HepG2 (cell line): ENCODE measurements around the gene TBCD. TPM values are rescaled to one million over a fixed set of nuclear protein-coding genes. Genes with fewer than 3 reads are reported as not detected.

ENCODE experiments used
- ADNP ChIP-seq: sonication (generic); formaldehyde crosslinking; IDR thresholded peaks from 2 replicates; pipeline ENCODE4 v1.4.0; 2020; ENCODE audit warnings: missing genetic modification reagents
- ATF1 ChIP-seq: IDR thresholded peaks from 2 replicates; pipeline ENCODE4 v1.6.1; 2016; ENCODE audit warnings: mild to moderate bottlenecking, control low read depth
- CEBPG ChIP-seq: IDR thresholded peaks from 2 replicates; pipeline ENCODE4 v1.6.1; 2016
- EP300 ChIP-seq, 3 experiments: sonication (generic) in 1 of 3; formaldehyde crosslinking in 1 of 3; IDR thresholded peaks; 2 replicates each; pipeline versions ENCODE4 v1.5.1 to v1.6.1; 2011 to 2020; ENCODE audit warnings: low read depth in 2 of 3, low read length in 2 of 3, borderline replicate concordance in 1 of 3, improper control_type of control experiment in 1 of 3, mild to moderate bottlenecking in 1 of 3, missing genetic modification reagents in 1 of 3, moderate library complexity in 1 of 3
- ETV6 ChIP-seq: sonication (generic); formaldehyde crosslinking; conservative IDR thresholded peaks from 2 replicates; pipeline ENCODE4 v1.4.0; 2020; ENCODE audit warnings: missing genetic modification reagents
- GTF3A ChIP-seq: sonication (generic); formaldehyde crosslinking; conservative IDR thresholded peaks from 2 replicates; pipeline ENCODE4 v1.4.0; 2020; ENCODE audit warnings: mild to moderate bottlenecking, missing genetic modification reagents
- JARID2 ChIP-seq: sonication (generic); formaldehyde crosslinking; IDR thresholded peaks from 2 replicates; pipeline ENCODE4 v1.8.1; 2023; ENCODE audit warnings: missing genetic modification reagents, inconsistent platforms; ENCODE audit not compliant: insufficient replicate concordance
- MEIS1 ChIP-seq: sonication (generic); formaldehyde crosslinking; IDR thresholded peaks from 2 replicates; pipeline ENCODE4 v1.9.0; 2021; ENCODE audit warnings: mild to moderate bottlenecking, missing genetic modification reagents, moderate library complexity, borderline replicate concordance
- MIXL1 ChIP-seq: IDR thresholded peaks from 2 replicates; pipeline ENCODE4 v1.6.1; 2016
- MLXIP ChIP-seq: sonication (generic); formaldehyde crosslinking; IDR thresholded peaks from 2 replicates; pipeline ENCODE4 v1.9.0; 2021; ENCODE audit warnings: missing genetic modification reagents, borderline replicate concordance
- NRL ChIP-seq: sonication (generic); formaldehyde crosslinking; IDR thresholded peaks from 2 replicates; pipeline ENCODE4 v1.5.0; 2020; ENCODE audit warnings: missing genetic modification reagents, mild to moderate bottlenecking, moderate library complexity, borderline replicate concordance
- PHB2 ChIP-seq: fragments of 450-650 bp; IDR thresholded peaks from 2 replicates; pipeline ENCODE4 v1.6.1; 2018; ENCODE audit not compliant: partially characterized antibody
- PITX1 ChIP-seq: sonication (generic); formaldehyde crosslinking; IDR thresholded peaks from 2 replicates; pipeline ENCODE4 v1.5.1; 2020; ENCODE audit warnings: mild to moderate bottlenecking, missing genetic modification reagents
- PLSCR1 ChIP-seq: sonication (generic); formaldehyde crosslinking; IDR thresholded peaks from 2 replicates; pipeline ENCODE4 v1.5.0; 2020; ENCODE audit warnings: missing genetic modification reagents, mild to moderate bottlenecking, borderline replicate concordance
- POLR2G ChIP-seq: fragments of 200-400 bp; formaldehyde crosslinking; IDR thresholded peaks from 2 replicates; pipeline ENCODE4 v1.6.1; 2018; ENCODE audit warnings: mild to moderate bottlenecking, low read depth, low read length, moderate library complexity
- RXRA ChIP-seq: sonication (generic); formaldehyde crosslinking; IDR thresholded peaks from 2 replicates; pipeline ENCODE4 v1.5.1; 2020; ENCODE audit warnings: missing genetic modification reagents
- SMARCC2 ChIP-seq: fragments of 450-650 bp; IDR thresholded peaks from 2 replicates; pipeline ENCODE4 v1.6.1; 2017; ENCODE audit warnings: antibody characterized with exemption, mild to moderate bottlenecking
- ZBTB33 ChIP-seq: sonication (generic); formaldehyde crosslinking; IDR thresholded peaks from 2 replicates; pipeline ENCODE4 v1.4.0; 2020; ENCODE audit warnings: missing genetic modification reagents
- ZC3H4 ChIP-seq: sonication (generic); formaldehyde crosslinking; IDR thresholded peaks from 2 replicates; pipeline ENCODE4 v1.4.0; 2020; ENCODE audit warnings: missing genetic modification reagents, borderline replicate concordance
- ZEB1 ChIP-seq: IDR thresholded peaks from 2 replicates; pipeline ENCODE4 v1.6.1; 2012; ENCODE audit warnings: mild to moderate bottlenecking, low read depth, inconsistent platforms; ENCODE audit not compliant: insufficient replicate concordance
- ZNF17 ChIP-seq: sonication (generic); formaldehyde crosslinking; IDR thresholded peaks from 2 replicates; pipeline ENCODE4 v1.5.0; 2020; ENCODE audit warnings: mild to moderate bottlenecking, missing genetic modification reagents
- ZNF326 ChIP-seq: sonication (generic); formaldehyde crosslinking; IDR thresholded peaks from 2 replicates; pipeline ENCODE4 v1.4.0; 2020; ENCODE audit warnings: missing genetic modification reagents, borderline replicate concordance
- ZNF350 ChIP-seq: sonication (generic); formaldehyde crosslinking; IDR thresholded peaks from 2 replicates; pipeline ENCODE4 v1.4.0; 2020; ENCODE audit warnings: mild to moderate bottlenecking, low read depth, missing genetic modification reagents, borderline replicate concordance
- ZNF383 ChIP-seq: sonication (generic); formaldehyde crosslinking; IDR thresholded peaks from 2 replicates; pipeline ENCODE4 v1.4.0; 2020; ENCODE audit warnings: missing genetic modification reagents, mild to moderate bottlenecking, borderline replicate concordance
- ZSCAN30 ChIP-seq: sonication (generic); formaldehyde crosslinking; IDR thresholded peaks from 2 replicates; pipeline ENCODE4 v1.5.0; 2020; ENCODE audit warnings: mild to moderate bottlenecking, missing genetic modification reagents
- polyA plus RNA-seq, 8 experiments: library from polyadenylated mRNA; depleted of rRNA in 3 of 8; stranded (reverse) in 7 of 8; unstranded in 1 of 8; fragments of >200 nt; fragmentation: Illumina TruSeq in 4 of 8; extraction: Trizol in 4 of 8; gene quantifications; 2 replicates each; pipeline versions ENCODE4 v1.2.1 to v1.2.3, GENCODE V29; 2011 to 2016; ENCODE audit warnings: low read depth in 4 of 8, missing spikeins in 1 of 8, mixed read lengths in 1 of 8; ENCODE audit not compliant: insufficient read depth in 1 of 8
- total RNA-seq, 5 experiments: library from RNA; depleted of rRNA; stranded (reverse); fragments of >200 nt; fragmentation: Illumina TruSeq; extraction: Trizol; gene quantifications; 2 replicates each; pipeline ENCODE4 v1.2.3, GENCODE V29; 2016; ENCODE audit warnings: low read depth in 1 of 5

TBCD gene
- total and polyA plus RNA-seq, 2 of the 13 experiments (the other 11 are each of a cell fraction or from before 2014, with no cell fraction given), result 33.9 to 54.8 TPM

GRCh38 chr17:82859431-82860403 lies 107.9 kb downstream of the TBCD start (continued):
- TF ChIP-seq MLXIP (no peak), PITX1 (no peak), POLR2G (no peak), CEBPG (CRISPR knock-in tag) (no peak), ZSCAN30 (CRISPR knock-in tag) (no peak), ZBTB33 (CRISPR knock-in tag) (peak; percentile 75), ZC3H4 (CRISPR knock-in tag) (no peak), GTF3A (CRISPR knock-in tag) (no peak), PHB2 (no peak), ZEB1 (no peak), NRL (0 out of 2 replicates have a peak, but pooled peaks have one; percentile 53), RXRA (CRISPR knock-in tag) (no peak), EP300 (IDR thresholded peaks at IDR 0.05; ENCODE audit: low read depth in 2 of 2, low read length in 2 of 2) (no peak), EP300 (CRISPR knock-in tag; IDR thresholded peaks at IDR 0.05; ENCODE audit: borderline replicate concordance) (no peak), PLSCR1 (no peak), ETV6 (CRISPR knock-in tag) (no peak), MEIS1 (CRISPR knock-in tag) (peak; percentile 43; the same call in 1 of the 2 replicates), ZNF17 (no peak), ADNP (CRISPR knock-in tag) (no peak), ZNF326 (CRISPR knock-in tag) (no peak), SMARCC2 (no peak), ZNF350 (CRISPR knock-in tag) (no peak), MIXL1 (CRISPR knock-in tag) (no peak), ZNF383 (no peak), JARID2 (no peak), ATF1 (no peak)
